ENCODE measurements around the gene IFNA1.

- TF ChIP-seq CTCF (IDR thresholded peaks at IDR 0.05), result no peak
- no peak for TF ChIP-seq POLR2A (IDR thresholded peaks at IDR 0.05)
Observed at GRCh38 chr9:21408817-21409216, 31.4 kb upstream of the IFNA1 start, which contains the start of gene IFNA8.

All from thyroid gland (tissue), 4 donors.